ENCODE measurements around the gene MRPS25.

DNA sequence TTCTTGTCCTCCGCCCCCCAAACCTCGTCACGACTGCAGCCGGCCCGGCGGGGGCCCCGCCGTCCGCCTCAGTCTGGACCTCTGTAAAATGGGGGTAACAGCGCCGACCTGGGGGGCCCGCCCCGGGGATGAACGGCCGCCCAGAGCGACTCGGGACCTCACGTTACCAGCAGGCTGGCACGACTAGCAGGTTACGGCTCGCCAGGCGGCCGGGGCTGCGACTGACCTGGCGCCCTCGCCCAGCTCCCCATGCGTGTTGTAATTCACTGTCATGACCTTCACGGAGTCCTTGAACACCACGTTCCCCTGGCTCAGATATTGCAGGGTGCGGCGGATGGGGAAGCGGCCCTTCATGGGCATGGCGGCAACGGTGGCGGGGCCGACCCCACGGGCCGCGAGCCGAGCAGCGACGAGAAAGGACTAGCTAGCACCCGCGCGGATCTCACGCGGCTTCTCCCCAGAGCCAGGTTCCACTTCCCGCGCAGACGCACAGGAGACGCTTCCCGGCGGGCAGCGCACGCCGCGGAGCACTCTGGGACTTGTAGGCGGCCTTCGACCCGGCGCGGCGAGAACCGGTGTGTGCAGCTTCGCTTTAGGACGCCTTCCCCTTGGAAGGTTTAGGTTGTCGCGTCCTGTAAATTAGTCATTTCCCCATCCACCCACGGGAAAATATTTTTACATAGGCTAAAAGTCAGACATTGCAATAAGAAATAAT lies at the start of gene MRPS25:
- TF ChIP-seq, protein P1, sequence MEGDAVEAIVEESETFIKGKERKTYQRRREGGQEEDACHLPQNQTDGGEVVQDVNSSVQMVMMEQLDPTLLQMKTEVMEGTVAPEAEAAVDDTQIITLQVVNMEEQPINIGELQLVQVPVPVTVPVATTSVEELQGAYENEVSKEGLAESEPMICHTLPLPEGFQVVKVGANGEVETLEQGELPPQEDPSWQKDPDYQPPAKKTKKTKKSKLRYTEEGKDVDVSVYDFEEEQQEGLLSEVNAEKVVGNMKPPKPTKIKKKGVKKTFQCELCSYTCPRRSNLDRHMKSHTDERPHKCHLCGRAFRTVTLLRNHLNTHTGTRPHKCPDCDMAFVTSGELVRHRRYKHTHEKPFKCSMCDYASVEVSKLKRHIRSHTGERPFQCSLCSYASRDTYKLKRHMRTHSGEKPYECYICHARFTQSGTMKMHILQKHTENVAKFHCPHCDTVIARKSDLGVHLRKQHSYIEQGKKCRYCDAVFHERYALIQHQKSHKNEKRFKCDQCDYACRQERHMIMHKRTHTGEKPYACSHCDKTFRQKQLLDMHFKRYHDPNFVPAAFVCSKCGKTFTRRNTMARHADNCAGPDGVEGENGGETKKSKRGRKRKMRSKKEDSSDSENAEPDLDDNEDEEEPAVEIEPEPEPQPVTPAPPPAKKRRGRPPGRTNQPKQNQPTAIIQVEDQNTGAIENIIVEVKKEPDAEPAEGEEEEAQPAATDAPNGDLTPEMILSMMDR (IDR thresholded peaks at IDR 0.05): no peak
- no peak for TF ChIP-seq EP300 (IDR thresholded peaks at IDR 0.05)
